ENCODE results near the gene IQGAP3. TPM values are rescaled to one million over a fixed set of nuclear protein-coding genes. Genes with fewer than 3 reads are reported as not detected.

Gene IQGAP3
- total RNA-seq, 1 donor from 2014 or later = 9.8 TPM

DNA sequence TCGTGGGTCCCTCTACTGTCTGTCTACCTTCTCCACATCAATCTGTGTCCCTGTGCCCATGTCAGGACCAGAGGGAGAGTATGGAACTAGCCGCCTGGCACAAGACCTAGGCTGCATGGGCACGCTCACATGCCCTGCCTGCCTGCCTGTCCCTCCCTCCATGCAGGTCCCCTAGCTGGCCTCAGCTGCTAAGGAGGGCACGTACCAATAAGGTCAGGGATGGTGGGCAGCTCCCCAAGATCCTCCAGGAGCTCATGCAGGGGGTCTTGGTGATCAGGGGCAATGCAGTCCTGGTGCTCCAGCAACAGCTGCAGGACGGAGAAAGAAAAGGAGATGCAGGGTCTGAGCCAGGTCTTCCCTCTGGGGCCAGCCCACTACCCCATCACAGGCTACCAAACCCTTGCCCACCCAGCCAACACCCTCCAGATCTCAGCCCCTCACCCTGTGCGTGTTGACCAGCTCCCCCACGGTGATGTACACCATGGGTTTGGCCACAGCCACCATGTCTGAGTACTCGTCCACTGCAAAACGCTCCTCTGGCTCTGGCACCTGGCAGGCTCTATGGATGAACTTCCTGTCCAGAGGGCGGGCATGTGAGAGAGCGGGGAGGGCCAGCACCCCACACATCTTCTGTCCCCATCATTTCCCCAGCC, 38.7 kb downstream of the IQGAP3 start:
- peak; percentile 75 for DNase-seq (ENCODE audit: low spot score)
- no peaks in the 10 kb centered on the region for H3K4me1 Mint-ChIP-seq (ENCODE audit: low read depth)
- H3K27me3 Mint-ChIP-seq (ENCODE audit: low read depth) = no peaks in the 10 kb centered on the region
- H3K4me3 Mint-ChIP-seq (ENCODE audit: unreplicated experiment) = no peak overlapping the region
- H3K36me3 Mint-ChIP-seq (ENCODE audit: low read depth) = peaks cover 2% of the 10 kb centered on the region
- TF ChIP-seq, protein P1, sequence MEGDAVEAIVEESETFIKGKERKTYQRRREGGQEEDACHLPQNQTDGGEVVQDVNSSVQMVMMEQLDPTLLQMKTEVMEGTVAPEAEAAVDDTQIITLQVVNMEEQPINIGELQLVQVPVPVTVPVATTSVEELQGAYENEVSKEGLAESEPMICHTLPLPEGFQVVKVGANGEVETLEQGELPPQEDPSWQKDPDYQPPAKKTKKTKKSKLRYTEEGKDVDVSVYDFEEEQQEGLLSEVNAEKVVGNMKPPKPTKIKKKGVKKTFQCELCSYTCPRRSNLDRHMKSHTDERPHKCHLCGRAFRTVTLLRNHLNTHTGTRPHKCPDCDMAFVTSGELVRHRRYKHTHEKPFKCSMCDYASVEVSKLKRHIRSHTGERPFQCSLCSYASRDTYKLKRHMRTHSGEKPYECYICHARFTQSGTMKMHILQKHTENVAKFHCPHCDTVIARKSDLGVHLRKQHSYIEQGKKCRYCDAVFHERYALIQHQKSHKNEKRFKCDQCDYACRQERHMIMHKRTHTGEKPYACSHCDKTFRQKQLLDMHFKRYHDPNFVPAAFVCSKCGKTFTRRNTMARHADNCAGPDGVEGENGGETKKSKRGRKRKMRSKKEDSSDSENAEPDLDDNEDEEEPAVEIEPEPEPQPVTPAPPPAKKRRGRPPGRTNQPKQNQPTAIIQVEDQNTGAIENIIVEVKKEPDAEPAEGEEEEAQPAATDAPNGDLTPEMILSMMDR (IDR thresholded peaks at IDR 0.05) = no peak
- no peaks in the 10 kb centered on the region for H3K9me3 Mint-ChIP-seq (ENCODE audit: low read depth)
- no peak overlapping the region for H3K27ac Mint-ChIP-seq (ENCODE audit: unreplicated experiment)

DNA sequence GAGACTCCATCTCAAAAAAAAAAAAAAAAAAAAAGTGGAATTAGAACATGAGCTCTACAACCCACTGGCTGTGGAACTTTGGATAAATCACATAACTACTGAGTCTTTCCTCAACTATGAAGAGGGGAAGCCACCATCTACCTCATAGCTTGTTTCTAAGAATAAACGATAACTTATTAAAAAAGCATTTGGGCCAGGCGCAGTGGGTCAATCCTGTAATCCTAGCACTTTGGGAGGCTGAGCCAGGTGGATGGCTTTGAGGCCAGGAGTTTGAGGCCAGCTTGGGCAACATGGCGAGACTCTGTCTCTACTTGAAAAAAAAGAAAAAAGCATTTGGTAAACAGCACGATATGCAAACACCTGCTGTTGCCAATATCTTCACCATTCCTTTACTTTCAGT, 40.0 kb downstream of the IQGAP3 start:
- Mint-ChIP-seq H3K4me1 (ENCODE audit: low read depth) (no peaks in the 10 kb centered on the region), H3K27ac (ENCODE audit: unreplicated experiment) (no peak overlapping the region), H3K36me3 (ENCODE audit: low read depth) (peaks cover 2% of the 10 kb centered on the region), H3K27me3 (ENCODE audit: low read depth) (no peaks in the 10 kb centered on the region), H3K9me3 (ENCODE audit: low read depth) (no peaks in the 10 kb centered on the region), H3K4me3 (ENCODE audit: unreplicated experiment) (no peak overlapping the region)
- no peak for DNase-seq (ENCODE audit: low spot score)
- TF ChIP-seq, protein P1 (IDR thresholded peaks at IDR 0.05) = no peak

DNA sequence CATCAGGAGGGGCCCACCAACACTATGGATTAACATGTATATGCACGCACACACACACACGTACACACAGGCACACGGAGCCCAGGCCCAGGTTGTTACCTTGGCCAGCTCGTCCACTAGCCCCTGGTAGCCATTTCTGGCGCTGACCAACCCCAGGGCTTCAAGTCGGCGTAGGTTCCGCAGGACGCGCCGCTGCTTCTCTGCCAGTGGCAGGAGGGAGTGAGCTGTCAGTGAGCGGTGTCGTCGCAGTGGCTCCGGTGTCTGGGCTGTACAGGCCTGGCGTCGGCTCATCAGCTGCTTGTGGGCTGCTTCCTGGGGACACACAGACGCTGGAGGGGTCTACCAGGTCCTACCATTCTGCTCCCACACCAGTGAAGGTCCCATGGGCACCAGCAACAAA, 42.4 kb downstream of the IQGAP3 start:
- peak; percentile 63 for DNase-seq (ENCODE audit: low spot score)
- TF ChIP-seq, protein P1 (IDR thresholded peaks at IDR 0.05) = no peak
- Mint-ChIP-seq H3K36me3 (ENCODE audit: low read depth) (peaks cover 1% of the 10 kb centered on the region), H3K27me3 (ENCODE audit: low read depth) (no peaks in the 10 kb centered on the region), H3K27ac (ENCODE audit: unreplicated experiment) (no peak overlapping the region), H3K9me3 (ENCODE audit: low read depth) (no peaks in the 10 kb centered on the region), H3K4me1 (ENCODE audit: low read depth) (peaks cover 2% of the 10 kb centered on the region), H3K4me3 (ENCODE audit: unreplicated experiment) (no peak overlapping the region)

DNA sequence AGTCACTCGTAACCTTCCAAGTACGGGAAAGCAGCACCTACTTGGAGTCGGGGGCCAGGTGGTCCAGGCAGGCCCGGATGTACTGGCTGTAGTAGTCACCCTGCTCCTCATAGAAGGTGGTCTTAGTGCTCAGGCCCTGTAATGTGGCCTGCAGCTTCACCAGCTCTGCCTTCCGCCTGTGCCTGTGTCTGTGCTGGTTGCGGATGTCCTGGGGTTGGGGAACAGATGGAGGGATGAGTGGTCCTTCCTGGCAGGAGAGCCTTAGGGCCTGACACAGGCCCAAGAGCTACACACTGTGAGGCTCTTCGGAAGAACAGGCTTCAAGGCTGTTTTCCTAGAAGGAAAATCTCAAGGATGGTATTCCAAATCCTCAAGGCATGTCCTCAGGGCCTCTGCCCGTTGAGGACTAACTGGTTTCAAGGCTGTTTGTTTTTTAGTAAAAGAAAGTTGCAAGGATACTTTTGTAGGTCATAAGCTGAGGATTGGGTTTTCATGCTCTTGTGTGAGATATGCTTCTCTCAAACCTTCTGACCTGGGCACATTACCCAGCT, 43.4 kb downstream of the IQGAP3 start:
- no peaks in the 10 kb centered on the region for H3K27me3 Mint-ChIP-seq (ENCODE audit: low read depth)
- no peaks in the 10 kb centered on the region for H3K9me3 Mint-ChIP-seq (ENCODE audit: low read depth)
- DNase-seq (ENCODE audit: low spot score) = peak; percentile 51
- H3K36me3 Mint-ChIP-seq (ENCODE audit: low read depth) = peaks cover 1% of the 10 kb centered on the region
- TF ChIP-seq, protein P1 (IDR thresholded peaks at IDR 0.05) = no peak
- H3K27ac Mint-ChIP-seq (ENCODE audit: unreplicated experiment) = no peak overlapping the region
- peaks cover 2% of the 10 kb centered on the region for H3K4me1 Mint-ChIP-seq (ENCODE audit: low read depth)
- no peak overlapping the region for H3K4me3 Mint-ChIP-seq (ENCODE audit: unreplicated experiment)

DNA sequence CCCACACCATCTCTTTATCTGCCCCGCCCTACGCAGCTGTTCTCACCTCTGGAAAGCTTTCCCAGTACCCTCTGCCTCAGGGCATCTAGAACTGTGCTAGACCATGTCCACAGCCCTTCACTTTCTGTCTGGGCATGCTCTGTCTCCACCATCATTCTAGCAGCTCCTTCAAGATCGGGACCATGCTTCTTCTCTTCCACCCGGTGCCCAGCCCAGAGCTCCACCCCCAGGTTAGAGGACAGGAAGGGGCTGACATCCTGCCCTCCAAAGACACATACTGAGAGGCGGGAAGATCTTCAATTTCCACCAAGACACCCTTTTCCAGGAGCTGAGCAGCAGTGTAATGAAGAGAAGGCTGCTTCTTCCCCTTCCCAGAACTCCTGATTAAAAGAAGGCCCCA, 44.1 kb downstream of the IQGAP3 start:
- Mint-ChIP-seq H3K27me3 (ENCODE audit: low read depth) (no peaks in the 10 kb centered on the region), H3K9me3 (ENCODE audit: low read depth) (no peaks in the 10 kb centered on the region), H3K4me1 (ENCODE audit: low read depth) (peaks cover 2% of the 10 kb centered on the region), H3K27ac (ENCODE audit: unreplicated experiment) (no peak overlapping the region), H3K36me3 (ENCODE audit: low read depth) (peaks cover 1% of the 10 kb centered on the region), H3K4me3 (ENCODE audit: unreplicated experiment) (no peak overlapping the region)
- TF ChIP-seq, protein P1 (IDR thresholded peaks at IDR 0.05) = no peak
- no peak for DNase-seq (ENCODE audit: low spot score)
